ENCODE results near the gene LTBP2. TPM values are rescaled to one million over a fixed set of nuclear protein-coding genes. Genes with fewer than 3 reads are reported as not detected.

LTBP2 gene
- total and polyA plus RNA-seq, 3 donors from 2014 or later, result 19.6 to 45.3 (median 23.3) TPM

DNA sequence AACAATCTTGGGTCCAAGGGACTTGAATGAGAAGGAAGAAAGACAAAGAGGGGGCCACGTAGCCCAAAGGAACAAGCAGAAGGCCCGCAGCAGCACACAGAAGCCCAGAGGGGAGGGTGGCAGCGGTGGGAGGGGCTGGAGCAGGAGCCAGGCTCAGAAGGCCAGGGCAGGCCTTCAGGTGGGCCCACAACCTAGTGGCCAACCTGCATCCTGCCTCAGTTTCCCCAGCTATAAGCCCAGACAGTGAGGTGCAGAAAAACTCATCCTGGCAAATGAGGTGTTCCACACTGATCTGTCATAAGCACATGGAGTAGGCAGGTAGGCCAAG is 34.1 kb downstream of the LTBP2 start:
- WGBS, 2 donors, result 75 to 81% methylated on average over 3 of the region's 3 CpGs
- H3K36me3 ChIP-seq (ENCODE audit: low read depth, missing control alignments), result no peaks in the 10 kb centered on the region
- H3K4me3 ChIP-seq, result no peak overlapping the region
- H3K9me3 ChIP-seq, result no peaks in the 10 kb centered on the region
- no peaks in the 10 kb centered on the region for H3K27me3 ChIP-seq
- DNase-seq, result no peak
- no peak overlapping the region for H3K27ac ChIP-seq
- no peak for TF ChIP-seq CTCF (IDR thresholded peaks at IDR 0.05)
- TF ChIP-seq POLR2A (IDR thresholded peaks at IDR 0.05), result no peak
- intact Hi-C loops (cut with DNase I; ENCODE audit: low total_unique reads), result no loop called here
- H3K4me1 ChIP-seq, result peaks cover 36% of the 10 kb centered on the region

DNA sequence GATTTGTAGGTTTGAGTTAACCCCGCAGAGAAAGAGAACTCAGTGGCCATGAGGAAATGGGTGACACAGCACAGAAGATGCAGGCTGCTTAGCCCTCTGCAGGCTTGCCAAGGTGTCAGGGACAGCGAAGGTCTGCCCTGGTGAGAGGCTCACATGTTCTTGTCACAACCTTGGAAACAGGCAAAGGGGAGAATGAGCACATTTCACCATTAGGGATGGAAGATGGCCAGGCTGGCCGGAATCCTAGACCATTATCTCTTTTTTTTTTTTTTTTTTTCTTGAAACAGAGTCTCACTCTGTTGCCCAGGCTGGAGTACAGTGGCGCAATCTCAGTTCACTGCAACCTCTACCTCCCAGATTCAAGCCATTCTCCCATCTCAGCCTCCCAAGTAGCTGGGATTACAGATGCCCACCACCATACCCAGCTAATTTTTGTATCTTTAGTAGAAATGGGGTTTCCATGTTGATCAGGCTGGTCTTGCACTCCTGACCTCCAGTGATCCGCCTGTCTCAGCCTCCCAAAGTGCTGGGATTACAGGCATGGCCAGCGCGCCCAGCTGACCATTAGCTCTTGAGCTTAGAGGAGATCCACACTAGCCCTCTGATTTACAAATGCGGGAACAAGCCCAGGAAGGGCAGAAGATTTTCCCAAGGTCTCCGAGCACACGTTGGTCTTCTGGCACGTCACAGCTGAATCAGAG is 34.6 kb downstream of the LTBP2 start:
- H3K4me3 ChIP-seq, result no peak overlapping the region
- H3K27ac ChIP-seq, result no peak overlapping the region
- H3K9me3 ChIP-seq, result no peaks in the 10 kb centered on the region
- H3K4me1 ChIP-seq, result peaks cover 34% of the 10 kb centered on the region
- intact Hi-C loops (cut with DNase I; ENCODE audit: low total_unique reads), result no loop called here
- no peak for TF ChIP-seq POLR2A (IDR thresholded peaks at IDR 0.05)
- no peak for TF ChIP-seq CTCF (IDR thresholded peaks at IDR 0.05)
- no peaks in the 10 kb centered on the region for H3K36me3 ChIP-seq (ENCODE audit: low read depth, missing control alignments)
- no peaks in the 10 kb centered on the region for H3K27me3 ChIP-seq
- peak; percentile 74 for DNase-seq
- WGBS, 2 donors, result 56 to 62% methylated on average over 11 of the region's 11 CpGs

- 94% methylated on average over 3 of the region's 3 CpGs for WGBS, 2 donors
- H3K9me3 ChIP-seq, result no peaks in the 10 kb centered on the region
- TF ChIP-seq CTCF (IDR thresholded peaks at IDR 0.05), result no peak
- TF ChIP-seq POLR2A (IDR thresholded peaks at IDR 0.05), result no peak
- peaks cover 34% of the 10 kb centered on the region for H3K4me1 ChIP-seq
- H3K36me3 ChIP-seq (ENCODE audit: low read depth, missing control alignments), result no peaks in the 10 kb centered on the region
- H3K27me3 ChIP-seq, result no peaks in the 10 kb centered on the region
- DNase-seq, result no peak
- H3K27ac ChIP-seq, result no peak overlapping the region
- H3K4me3 ChIP-seq, result no peak overlapping the region
- intact Hi-C loops (cut with DNase I; ENCODE audit: low total_unique reads), result no loop called here
These were observed 36.1 kb downstream of the LTBP2 start for GRCh38 chr14:74575936-74576335.

GRCh38 chr14:74575507-74575906 is 36.5 kb downstream of the LTBP2 start:
- Histone ChIP-seq H3K27ac (no peak overlapping the region), H3K9me3 (no peaks in the 10 kb centered on the region), H3K36me3 (ENCODE audit: low read depth, missing control alignments) (no peaks in the 10 kb centered on the region), H3K4me1 (peaks cover 36% of the 10 kb centered on the region), H3K4me3 (no peak overlapping the region), H3K27me3 (no peaks in the 10 kb centered on the region)
- TF ChIP-seq CTCF (IDR thresholded peaks at IDR 0.05) (no peak), POLR2A (IDR thresholded peaks at IDR 0.05) (no peak)
- 67 to 80% methylated on average over 1 to 2 of the region's 2 CpGs for WGBS, 2 donors
- intact Hi-C loops (cut with DNase I; ENCODE audit: low total_unique reads), result no loop called here
- no peak for DNase-seq

DNA sequence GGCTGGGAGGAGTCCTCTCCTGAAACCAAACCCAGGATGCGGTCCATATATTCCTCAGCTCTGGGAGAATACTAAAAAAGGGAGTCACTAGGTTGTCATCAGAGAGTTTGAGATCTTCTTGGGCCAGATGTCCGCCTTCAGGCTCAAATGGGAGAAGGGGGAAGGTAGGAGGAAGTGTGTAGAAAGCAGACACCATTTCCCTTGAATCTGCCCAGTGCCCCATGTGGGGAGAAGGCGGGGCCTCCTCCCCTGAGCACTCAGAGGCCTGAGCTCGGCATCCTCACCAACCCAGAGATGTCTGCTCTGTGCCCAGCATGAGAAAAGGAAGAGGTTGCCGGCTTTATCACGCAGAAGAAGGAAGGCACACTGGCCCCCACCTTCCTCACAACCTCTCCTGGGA is 37.3 kb downstream of the LTBP2 start:
- TF ChIP-seq CTCF (IDR thresholded peaks at IDR 0.05) (no peak), POLR2A (IDR thresholded peaks at IDR 0.05) (no peak)
- Histone ChIP-seq H3K9me3 (no peaks in the 10 kb centered on the region), H3K4me1 (peaks cover 31% of the 10 kb centered on the region), H3K27ac (no peak overlapping the region), H3K4me3 (no peak overlapping the region), H3K36me3 (ENCODE audit: low read depth, missing control alignments) (no peaks in the 10 kb centered on the region), H3K27me3 (no peaks in the 10 kb centered on the region)
- no peak for DNase-seq
- intact Hi-C loops (cut with DNase I; ENCODE audit: low total_unique reads), result no loop called here
- 87 to 90% methylated on average over 5 to 6 of the region's 6 CpGs for WGBS, 2 donors

Measured in testis (tissue), 3 donors.